Fibroblast of lung (primary cell): ENCODE data around the gene CDH4. TPM values are rescaled to one million over a fixed set of nuclear protein-coding genes. Genes with fewer than 3 reads are reported as not detected.

ENCODE experiments used
- DNase-seq, 2 donors: peaks; one replicate each; pipeline versions ENCODE4 v3.0.0 to v3.0.0-alpha.2; 2010; ENCODE audit warnings: low read depth in 2 of 2
- H2AFZ ChIP-seq: 2 replicates; pipeline ENCODE4 v1.5.1; 2012; ENCODE audit warnings: low read length, control low read depth, inconsistent platforms
- H3K27ac ChIP-seq: 2 replicates; pipeline ENCODE4 v1.5.1; 2011; ENCODE audit warnings: low read length, control low read depth; ENCODE audit not compliant: insufficient read depth
- H3K27me3 ChIP-seq: 2 replicates; pipeline ENCODE4 v1.5.1; 2011; ENCODE audit warnings: mild to moderate bottlenecking, low read length; ENCODE audit not compliant: control insufficient read depth, insufficient read depth
- H3K36me3 ChIP-seq: 2 replicates; pipeline ENCODE4 v1.5.1; 2011; ENCODE audit warnings: low read length; ENCODE audit not compliant: control insufficient read depth, insufficient read depth
- H3K4me1 ChIP-seq: 2 replicates; pipeline ENCODE4 v1.5.1; 2011; ENCODE audit warnings: low read length; ENCODE audit not compliant: control insufficient read depth, insufficient read depth; ENCODE audit errors: extremely low read depth
- H3K4me2 ChIP-seq: 2 replicates; pipeline ENCODE4 v1.5.1; 2011; ENCODE audit warnings: low read length, control low read depth; ENCODE audit not compliant: insufficient read depth; ENCODE audit errors: extremely low read depth
- H3K4me3 ChIP-seq, 4 experiments: fragments of 200-600 bp in 1 of 4; sonication (generic) in 1 of 4; replicated peaks in 1 of 4; 2 replicates each; pipeline ENCODE4 v1.5.1; 2011 to 2016; ENCODE audit warnings: low read length in 4 of 4, low read depth in 3 of 4, mild to moderate bottlenecking in 3 of 4, control low read depth in 2 of 4, inconsistent platforms in 1 of 4, mixed read lengths in 1 of 4; ENCODE audit not compliant: insufficient read depth in 1 of 4; ENCODE audit errors: control extremely low read depth in 1 of 4
- H3K79me2 ChIP-seq: 2 replicates; pipeline ENCODE4 v1.5.1; 2012; ENCODE audit warnings: mild to moderate bottlenecking, low read length, inconsistent platforms; ENCODE audit not compliant: control insufficient read depth, insufficient read depth
- H3K9ac ChIP-seq: 2 replicates; pipeline ENCODE4 v1.5.1; 2011; ENCODE audit warnings: mild to moderate bottlenecking, low read length, control low read depth; ENCODE audit not compliant: insufficient read depth
- H3K9me3 ChIP-seq: 2 replicates; pipeline ENCODE4 v1.5.1; 2012; ENCODE audit warnings: low read depth, low read length; ENCODE audit not compliant: control insufficient read depth, insufficient read depth
- H4K20me1 ChIP-seq: 2 replicates; pipeline ENCODE4 v1.5.1; 2011; ENCODE audit warnings: low read length; ENCODE audit not compliant: control insufficient read depth, insufficient read depth; ENCODE audit errors: extremely low read depth
- CTCF ChIP-seq, 2 donors: IDR thresholded peaks in 1 of 2; conservative IDR thresholded peaks in 1 of 2; 1 replicate in 1 of 2; 2 replicates in 1 of 2; pipeline ENCODE4 v1.5.1; 2011 to 2012; ENCODE audit warnings: low read length in 2 of 2, control low read depth in 1 of 2, inconsistent platforms in 1 of 2, low read depth in 1 of 2, mild to moderate bottlenecking in 1 of 2
- EZH2 ChIP-seq: IDR thresholded peaks from 2 replicates; pipeline ENCODE4 v1.5.1; 2012; ENCODE audit warnings: low read length, control low read depth, mild to moderate bottlenecking; ENCODE audit errors: missing control alignments
- polyA plus RNA-seq, 2 donors: library from polyadenylated mRNA; depleted of rRNA in 1 of 2; stranded (reverse) in 1 of 2; unstranded in 1 of 2; fragments of >200 nt; gene quantifications; 2 replicates each; pipeline ENCODE4 v1.2.1, GENCODE V29; 2011 to 2012; ENCODE audit warnings: missing spikeins in 1 of 2
- total RNA-seq: library from RNA; depleted of rRNA; stranded (reverse); fragments of >200 nt; gene quantifications from 2 replicates; pipeline ENCODE4 v1.2.1, GENCODE V29; 2014

CDH4 gene
- total and polyA plus RNA-seq, 2 donors (not counting 1 experiment from before 2014, with no cell fraction given) = 4.8 to 6.8 TPM

DNA sequence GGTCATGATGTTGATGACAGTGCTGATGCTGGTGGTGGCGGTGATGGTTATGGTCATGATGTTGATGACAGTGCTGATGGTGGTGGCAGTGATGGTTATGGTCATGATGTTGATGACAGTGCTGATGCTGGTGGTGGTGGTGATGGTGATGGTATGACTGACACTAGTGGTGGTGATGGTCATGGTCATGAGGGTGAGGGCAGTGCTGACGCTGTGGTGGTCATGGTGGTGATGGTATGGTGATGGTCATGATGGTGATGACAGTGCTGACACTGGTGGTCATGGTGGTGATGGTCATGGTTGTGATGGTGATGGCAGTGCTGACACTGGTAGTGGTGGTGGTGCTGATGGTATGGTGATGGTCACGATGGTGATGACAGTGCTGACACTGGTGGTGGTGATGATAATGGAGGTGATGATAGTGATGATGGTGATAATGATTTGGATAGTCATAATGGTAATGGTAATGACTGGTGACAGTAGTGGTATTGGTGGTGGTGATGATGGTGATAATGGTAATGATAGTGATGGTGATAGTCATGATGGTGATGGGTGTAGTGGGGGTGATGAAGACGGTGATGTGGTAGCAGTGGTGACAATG is 206.2 kb downstream of the CDH4 start:
- Histone ChIP-seq H3K9me3 (no peaks in the 10 kb centered on the region), H3K27me3 (no peaks in the 10 kb centered on the region), H3K4me2 (no peak overlapping the region), H3K79me2 (peaks cover 3% of the 10 kb centered on the region), H4K20me1 (no peaks in the 10 kb centered on the region), H3K36me3 (no peaks in the 10 kb centered on the region), H3K27ac (no peak overlapping the region), H3K4me1 (no peaks in the 10 kb centered on the region), H3K9ac (no peak overlapping the region), H3K4me3 (no peak overlapping the region), H2AFZ (no peak overlapping the region)
- DNase-seq = no peak
- TF ChIP-seq CTCF (conservative IDR thresholded peaks at IDR 0.05 in 1 of 2, IDR thresholded peaks at IDR 0.05 in 1 of 2; ENCODE audit: low read depth in 1 of 2, low read length in 2 of 2) (no peak), EZH2 (no peak)

- no peaks in the 10 kb centered on the region for H3K9me3 ChIP-seq
- TF ChIP-seq CTCF (conservative IDR thresholded peaks at IDR 0.05 in 1 of 2, IDR thresholded peaks at IDR 0.05 in 1 of 2; ENCODE audit: low read depth in 1 of 2, low read length in 2 of 2) (no peak), EZH2 (no peak)
- no peak overlapping the region for H3K4me3 ChIP-seq
- H3K27ac ChIP-seq = no peak overlapping the region
- no peak overlapping the region for H3K9ac ChIP-seq
- H3K4me1 ChIP-seq = no peaks in the 10 kb centered on the region
- no peak overlapping the region for H3K4me2 ChIP-seq
- peaks cover 3% of the 10 kb centered on the region for H3K79me2 ChIP-seq
- DNase-seq = no peak
- H3K36me3 ChIP-seq = no peaks in the 10 kb centered on the region
- H3K27me3 ChIP-seq = no peaks in the 10 kb centered on the region
- H2AFZ ChIP-seq = no peak overlapping the region
- no peaks in the 10 kb centered on the region for H4K20me1 ChIP-seq
Observed at GRCh38 chr20:61459266-61459665, 207.2 kb downstream of the CDH4 start.

DNA sequence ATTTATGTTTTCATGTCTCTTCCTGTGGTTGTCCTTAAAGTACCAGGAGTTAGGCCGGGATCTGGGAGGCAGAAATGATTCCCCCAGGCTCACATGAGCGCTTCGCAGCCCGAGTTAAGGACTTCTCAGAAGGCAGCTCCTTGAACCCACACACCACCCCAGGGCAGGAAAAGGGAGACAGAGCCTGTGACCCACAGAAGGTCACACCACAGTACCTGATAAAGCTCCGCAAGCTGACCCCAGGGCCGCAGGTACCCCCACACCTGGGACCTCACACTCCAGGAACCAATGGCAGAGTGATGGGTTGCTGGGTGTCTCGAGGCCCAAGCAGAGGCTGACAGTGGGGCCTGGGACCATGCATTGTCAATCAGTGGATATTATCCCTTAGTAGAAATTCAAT is 207.6 kb downstream of the CDH4 start:
- Histone ChIP-seq H3K4me1 (no peaks in the 10 kb centered on the region), H4K20me1 (no peaks in the 10 kb centered on the region), H3K4me2 (no peak overlapping the region), H3K27ac (no peak overlapping the region), H3K27me3 (no peaks in the 10 kb centered on the region), H3K9me3 (no peaks in the 10 kb centered on the region), H3K79me2 (peaks cover 3% of the 10 kb centered on the region), H3K36me3 (no peaks in the 10 kb centered on the region), H2AFZ (no peak overlapping the region), H3K4me3 (no peak overlapping the region), H3K9ac (no peak overlapping the region)
- no peak for DNase-seq
- TF ChIP-seq CTCF (conservative IDR thresholded peaks at IDR 0.05 in 1 of 2, IDR thresholded peaks at IDR 0.05 in 1 of 2; ENCODE audit: low read depth in 1 of 2, low read length in 2 of 2) (no peak), EZH2 (no peak)
